Measurements from ENCODE around the gene AIF1L.
"Not testable (repeated sequence)": the region's sequence is repeated elsewhere in the genome, so short reads cannot be mapped to it uniquely, and the experiment has no call there.

AIF1L gene

GRCh38 chr9:131099845-131100244 lies 3.5 kb downstream of the AIF1L start:
- DNase-seq: not testable (repeated sequence)

- DNase-seq: no peak
These were observed 4.1 kb downstream of the AIF1L start for GRCh38 chr9:131100445-131100844.

GRCh38 chr9:131101207-131101964 lies 5.1 kb downstream of the AIF1L start:
- no peak for DNase-seq

- no peak for DNase-seq
These were observed 6.7 kb downstream of the AIF1L start for GRCh38 chr9:131103024-131103423.

GRCh38 chr9:131103535-131103934 lies 7.2 kb downstream of the AIF1L start:
- DNase-seq: no peak

GRCh38 chr9:131104016-131104740 lies 7.8 kb downstream of the AIF1L start:
- DNase-seq: no peak

- no peak for DNase-seq
These were observed 9.6 kb downstream of the AIF1L start for GRCh38 chr9:131105952-131106351.

GRCh38 chr9:131107760-131108159 lies 11.4 kb downstream of the AIF1L start:
- no peak for DNase-seq

- DNase-seq: no peak
These were observed 15.0 kb downstream of the AIF1L start for GRCh38 chr9:131111186-131111853.

- no peak for DNase-seq
These were observed 15.6 kb downstream of the AIF1L start for GRCh38 chr9:131111854-131112311.

GRCh38 chr9:131112374-131113154 lies 16.2 kb downstream of the AIF1L start:
- no peak for DNase-seq

- DNase-seq: no peak
These were observed 17.3 kb downstream of the AIF1L start for GRCh38 chr9:131113655-131114054.

- no peak for DNase-seq
These were observed 17.8 kb downstream of the AIF1L start for GRCh38 chr9:131114084-131114535.

- DNase-seq: not testable (repeated sequence)
These were observed 19.0 kb downstream of the AIF1L start for GRCh38 chr9:131115360-131115742.

- DNase-seq: no peak
These were observed 20.2 kb downstream of the AIF1L start for GRCh38 chr9:131116281-131117120.

- no peak for DNase-seq
These were observed 20.9 kb downstream of the AIF1L start for GRCh38 chr9:131117121-131117761.

- DNase-seq: no peak
These were observed 21.4 kb downstream of the AIF1L start for GRCh38 chr9:131117762-131118145.

- no peak for DNase-seq
These were observed 23.3 kb downstream of the AIF1L start for GRCh38 chr9:131119600-131119999.

- no peak for DNase-seq
These were observed 24.4 kb downstream of the AIF1L start for GRCh38 chr9:131120620-131121228.

GRCh38 chr9:131121346-131121745 lies 25.0 kb downstream of the AIF1L start:
- no peak for DNase-seq

- DNase-seq: no peak
These were observed 25.8 kb downstream of the AIF1L start for GRCh38 chr9:131122158-131122557.

All from NCI-H187 treated with DMSO at 0.1 percent for 48 hours (cell line).